MG63 (cell line): ENCODE measurements around the gene RLBP1. TPM values are rescaled to one million over a fixed set of nuclear protein-coding genes. Genes with fewer than 3 reads are reported as not detected.

ENCODE experiments used
- DNase-seq: peaks from one replicate; pipeline ENCODE4 v3.0.0-alpha.2; 2020
- H3K27me3 ChIP-seq: fragments of 250-450 bp; sonication (Bioruptor Pico); 2 replicates; pipeline ENCODE4 v1.5.1; 2020; ENCODE audit warnings: mild to moderate bottlenecking, moderate library complexity
- H3K36me3 ChIP-seq: fragments of 250-450 bp; sonication (Bioruptor Pico); 2 replicates; pipeline ENCODE4 v1.5.1; 2020; ENCODE audit warnings: mild to moderate bottlenecking, moderate library complexity
- H3K4me3 ChIP-seq: fragments of 250-450 bp; sonication (Bioruptor Pico); 2 replicates; pipeline ENCODE4 v1.5.1; 2020; ENCODE audit warnings: mild to moderate bottlenecking, moderate library complexity
- H3K9me3 ChIP-seq: fragments of 250-450 bp; sonication (Bioruptor Pico); 2 replicates; pipeline ENCODE4 v1.5.1; 2020; ENCODE audit warnings: mild to moderate bottlenecking, moderate library complexity
- total RNA-seq: library from RNA; depleted of rRNA; stranded (reverse); fragments of >200 nt; shearing (Covaris generic); gene quantifications from 2 replicates; pipeline ENCODE4 v1.2.3, GENCODE V29; 2014; ENCODE audit warnings: low replicate concordance

The RLBP1 gene
- total RNA-seq, 1 experiment from 2014 or later = not detected

- peaks cover 4% of the 10 kb centered on the region; the same call in 1 of the 2 replicates for H3K27me3 ChIP-seq
- H3K9me3 ChIP-seq = no peaks in the 10 kb centered on the region
- DNase-seq = no peak
These were observed 4.3 kb downstream of the RLBP1 start for GRCh38 chr15:89217031-89217430.

GRCh38 chr15:89215627-89216026 is 5.8 kb downstream of the RLBP1 start:
- peaks cover 4% of the 10 kb centered on the region; the same call in 1 of the 2 replicates for H3K27me3 ChIP-seq
- no peaks in the 10 kb centered on the region for H3K9me3 ChIP-seq
- DNase-seq = no peak
- H3K4me3 ChIP-seq = no peak overlapping the region
- H3K36me3 ChIP-seq = no peaks in the 10 kb centered on the region

More at GRCh38 chr15:89217031-89217430, 4.3 kb downstream of the RLBP1 start:
- Histone ChIP-seq H3K36me3 (no peaks in the 10 kb centered on the region), H3K4me3 (no peak overlapping the region)

- Histone ChIP-seq H3K36me3 (no peaks in the 10 kb centered on the region), H3K9me3 (no peaks in the 10 kb centered on the region), H3K27me3 (peaks cover 4% of the 10 kb centered on the region; the same call in 1 of the 2 replicates), H3K4me3 (no peak overlapping the region)
- DNase-seq = no peak
These were observed 9.7 kb downstream of the RLBP1 start for GRCh38 chr15:89211678-89212170.

- Histone ChIP-seq H3K36me3 (no peaks in the 10 kb centered on the region), H3K4me3 (no peak overlapping the region), H3K9me3 (no peaks in the 10 kb centered on the region), H3K27me3 (peaks cover 4% of the 10 kb centered on the region; the same call in 1 of the 2 replicates)
- no peak for DNase-seq
These were observed 12.3 kb downstream of the RLBP1 start for GRCh38 chr15:89209057-89209456.

- DNase-seq = no peak
- Histone ChIP-seq H3K4me3 (no peak overlapping the region), H3K9me3 (no peaks in the 10 kb centered on the region), H3K27me3 (no peaks in the 10 kb centered on the region; the same call in 1 of the 2 replicates), H3K36me3 (no peaks in the 10 kb centered on the region)
These were observed 13.1 kb downstream of the RLBP1 start for GRCh38 chr15:89208256-89208655.

GRCh38 chr15:89206908-89207331 is 14.5 kb downstream of the RLBP1 start:
- Histone ChIP-seq H3K9me3 (no peaks in the 10 kb centered on the region), H3K27me3 (no peaks in the 10 kb centered on the region), H3K4me3 (no peak overlapping the region), H3K36me3 (no peaks in the 10 kb centered on the region)
- DNase-seq = peak; percentile 70

GRCh38 chr15:89205991-89206585 is 15.3 kb downstream of the RLBP1 start:
- H3K27me3 ChIP-seq = no peaks in the 10 kb centered on the region
- H3K9me3 ChIP-seq = no peaks in the 10 kb centered on the region
- no peak overlapping the region for H3K4me3 ChIP-seq
- H3K36me3 ChIP-seq = no peaks in the 10 kb centered on the region
- no peak for DNase-seq

GRCh38 chr15:89203705-89204273 is 17.6 kb downstream of the RLBP1 start:
- Histone ChIP-seq H3K27me3 (no peaks in the 10 kb centered on the region), H3K4me3 (no peak overlapping the region), H3K9me3 (no peaks in the 10 kb centered on the region), H3K36me3 (no peaks in the 10 kb centered on the region)
- DNase-seq = no peak

GRCh38 chr15:89201465-89202005 is 19.8 kb downstream of the RLBP1 start:
- no peaks in the 10 kb centered on the region for H3K9me3 ChIP-seq

GRCh38 chr15:89200182-89200581 is 21.2 kb downstream of the RLBP1 start:
- DNase-seq = no peak
- H3K36me3 ChIP-seq = no peaks in the 10 kb centered on the region
- no peaks in the 10 kb centered on the region for H3K27me3 ChIP-seq
- H3K9me3 ChIP-seq = no peaks in the 10 kb centered on the region
- H3K4me3 ChIP-seq = no peak overlapping the region

More at GRCh38 chr15:89201465-89202005, 19.8 kb downstream of the RLBP1 start:
- no peaks in the 10 kb centered on the region for H3K36me3 ChIP-seq
- H3K27me3 ChIP-seq = no peaks in the 10 kb centered on the region
- no peak overlapping the region for H3K4me3 ChIP-seq
- DNase-seq = no peak

- no peaks in the 10 kb centered on the region for H3K9me3 ChIP-seq
- H3K36me3 ChIP-seq = 0 out of 2 replicates have a peak, but pooled peaks cover 2% of the 10 kb centered on the region
- no peak for DNase-seq
- H3K27me3 ChIP-seq = no peaks in the 10 kb centered on the region
- H3K4me3 ChIP-seq = no peak overlapping the region
These were observed 21.6 kb downstream of the RLBP1 start for GRCh38 chr15:89199746-89200145.

GRCh38 chr15:89198934-89199333 is 22.4 kb downstream of the RLBP1 start:
- Histone ChIP-seq H3K27me3 (no peaks in the 10 kb centered on the region), H3K9me3 (no peaks in the 10 kb centered on the region), H3K36me3 (0 out of 2 replicates have a peak, but pooled peaks cover 2% of the 10 kb centered on the region), H3K4me3 (no peak overlapping the region)
- no peak for DNase-seq

- Histone ChIP-seq H3K27me3 (no peaks in the 10 kb centered on the region), H3K9me3 (no peaks in the 10 kb centered on the region), H3K4me3 (no peak overlapping the region), H3K36me3 (peaks cover 4% of the 10 kb centered on the region; the same call in 1 of the 2 replicates)
- no peak for DNase-seq
These were observed 23.2 kb downstream of the RLBP1 start for GRCh38 chr15:89198196-89198595.

GRCh38 chr15:89197503-89197971 is 23.8 kb downstream of the RLBP1 start:
- H3K9me3 ChIP-seq = no peaks in the 10 kb centered on the region
- H3K27me3 ChIP-seq = no peaks in the 10 kb centered on the region
- peaks cover 7% of the 10 kb centered on the region; the same call in 1 of the 2 replicates for H3K36me3 ChIP-seq
- DNase-seq = no peak
- no peak overlapping the region for H3K4me3 ChIP-seq

- Histone ChIP-seq H3K36me3 (peaks cover 9% of the 10 kb centered on the region), H3K4me3 (no peak overlapping the region), H3K27me3 (no peaks in the 10 kb centered on the region), H3K9me3 (no peaks in the 10 kb centered on the region)
- no peak for DNase-seq
These were observed 24.4 kb downstream of the RLBP1 start for GRCh38 chr15:89196994-89197393.

GRCh38 chr15:89196241-89196640 is 25.1 kb downstream of the RLBP1 start:
- no peak for DNase-seq

GRCh38 chr15:89195836-89196235 is 25.5 kb downstream of the RLBP1 start:
- H3K27me3 ChIP-seq = no peaks in the 10 kb centered on the region
- no peak overlapping the region for H3K4me3 ChIP-seq
- DNase-seq = no peak
- H3K36me3 ChIP-seq = peaks cover 18% of the 10 kb centered on the region
- H3K9me3 ChIP-seq = no peaks in the 10 kb centered on the region

More at GRCh38 chr15:89196241-89196640, 25.1 kb downstream of the RLBP1 start:
- no peaks in the 10 kb centered on the region for H3K9me3 ChIP-seq
- H3K36me3 ChIP-seq = peaks cover 14% of the 10 kb centered on the region
- H3K27me3 ChIP-seq = no peaks in the 10 kb centered on the region
- no peak overlapping the region for H3K4me3 ChIP-seq
